Dermis blood vessel endothelial cell (primary cell): ENCODE results near the gene HRH1. TPM values are rescaled to one million over a fixed set of nuclear protein-coding genes. Genes with fewer than 3 reads are reported as not detected.
A peak's percentile ranks its signal among the peaks of the same experiment; 100 is the strongest.

Source experiments
- DNase-seq: peaks from one replicate; pipeline ENCODE4 v3.0.0; 2010
- total RNA-seq: library from RNA; depleted of rRNA; stranded (reverse); fragments of >200 nt; gene quantifications from 2 replicates; pipeline ENCODE4 v1.2.3, GENCODE V29; 2014

HRH1 gene
- total RNA-seq, 1 donor from 2014 or later = 6.1 TPM

DNA sequence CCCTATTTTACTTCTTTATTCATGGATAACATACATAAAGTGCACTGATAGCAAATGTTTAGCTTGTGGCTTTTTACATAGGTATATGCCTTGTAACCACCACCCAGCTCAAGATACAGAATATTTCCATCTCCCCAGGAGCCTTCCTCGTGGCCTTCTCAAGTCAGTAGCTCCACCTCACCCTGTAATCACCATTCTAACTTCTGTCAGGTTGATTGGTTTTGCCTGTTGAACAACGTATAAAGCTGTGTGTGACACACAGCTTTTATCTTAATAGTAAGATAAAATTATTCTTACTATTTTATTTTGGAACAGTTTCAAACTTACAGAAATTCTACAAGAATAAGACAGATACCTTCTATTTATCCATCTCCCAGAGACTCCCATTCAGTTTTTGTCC lies 131.2 kb downstream of the HRH1 start:
- no peak for DNase-seq

DNA sequence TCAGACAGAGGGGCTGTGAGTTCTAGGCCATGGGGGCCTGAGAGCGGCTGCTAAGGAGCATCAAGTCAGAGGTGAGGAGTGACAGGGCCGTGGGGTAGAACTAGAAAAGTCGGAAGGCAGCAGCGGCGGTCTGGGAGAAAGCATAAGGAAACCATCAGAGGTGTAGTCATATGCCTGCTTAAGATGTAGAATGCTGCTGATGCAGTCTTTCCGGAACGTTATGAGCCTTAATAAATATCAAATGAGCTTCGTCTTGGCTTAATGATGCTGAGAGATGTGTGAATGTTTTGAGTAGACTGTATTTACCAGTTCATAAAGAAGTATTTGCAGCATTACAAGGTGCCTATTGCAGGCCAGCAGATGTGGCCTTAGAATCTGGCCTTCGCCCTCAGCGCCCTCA lies 133.1 kb downstream of the HRH1 start:
- no peak for DNase-seq

DNA sequence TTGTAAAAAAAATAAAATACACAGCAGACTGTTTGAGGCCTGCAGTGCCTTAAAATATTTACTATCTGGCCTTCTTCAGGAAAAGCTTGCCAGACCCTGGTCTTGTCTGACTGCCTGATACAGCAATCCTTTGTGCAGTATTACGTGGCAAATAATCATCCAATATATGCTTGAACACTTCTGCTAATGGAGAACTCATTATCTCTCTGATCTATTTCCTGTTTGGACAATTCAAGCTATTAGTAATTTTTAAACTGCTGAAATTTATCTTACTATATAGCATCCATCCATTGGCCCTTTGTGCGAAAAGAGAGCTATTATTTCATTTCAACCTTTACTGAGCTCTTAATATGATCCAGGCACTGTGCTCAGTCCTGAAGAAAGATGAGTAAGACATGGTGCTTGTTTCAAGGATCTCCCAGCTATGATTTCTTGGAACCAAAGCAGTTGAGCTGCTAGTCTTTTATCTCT lies 133.8 kb downstream of the HRH1 start:
- DNase-seq = peak; percentile 35

DNA sequence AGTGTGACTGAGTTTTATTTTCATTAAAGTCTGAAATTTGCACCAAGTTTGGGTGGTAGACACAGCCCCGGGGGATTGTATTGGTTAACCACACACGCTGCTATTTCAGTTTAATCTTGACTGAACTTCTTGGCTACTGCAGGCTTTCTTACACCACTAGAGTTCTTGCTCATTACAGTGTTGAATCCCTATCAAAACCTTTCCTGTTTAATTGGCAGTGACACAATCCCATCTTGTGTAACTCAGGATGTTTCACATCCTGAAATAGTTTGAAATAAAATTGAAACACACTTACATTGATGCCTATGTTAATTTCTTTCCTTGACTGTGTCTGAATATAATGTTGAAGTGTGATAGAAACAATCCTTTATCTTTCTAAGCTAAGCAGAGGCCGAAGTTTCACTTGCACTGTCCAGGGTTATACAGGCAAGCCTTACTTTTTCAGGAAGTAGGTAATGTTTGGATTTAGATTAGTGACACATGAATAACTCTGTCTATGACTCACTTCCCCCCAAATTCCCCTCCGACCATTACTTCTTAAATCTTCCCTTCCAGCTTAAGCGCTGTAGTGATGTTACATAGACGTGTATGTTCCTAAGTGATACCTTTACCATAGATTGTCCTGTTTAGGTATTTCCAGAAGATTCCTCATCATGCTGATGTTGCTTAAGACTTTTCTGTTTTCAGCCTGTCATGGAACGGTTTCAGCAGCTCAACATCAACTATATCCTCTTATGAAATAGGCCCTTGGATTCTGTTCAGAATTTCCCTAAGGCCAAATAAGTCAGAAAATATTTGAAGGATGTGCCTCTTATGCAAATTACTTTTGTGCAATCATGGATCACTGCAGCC lies 134.7 kb downstream of the HRH1 start:
- DNase-seq = peak; percentile 89

DNA sequence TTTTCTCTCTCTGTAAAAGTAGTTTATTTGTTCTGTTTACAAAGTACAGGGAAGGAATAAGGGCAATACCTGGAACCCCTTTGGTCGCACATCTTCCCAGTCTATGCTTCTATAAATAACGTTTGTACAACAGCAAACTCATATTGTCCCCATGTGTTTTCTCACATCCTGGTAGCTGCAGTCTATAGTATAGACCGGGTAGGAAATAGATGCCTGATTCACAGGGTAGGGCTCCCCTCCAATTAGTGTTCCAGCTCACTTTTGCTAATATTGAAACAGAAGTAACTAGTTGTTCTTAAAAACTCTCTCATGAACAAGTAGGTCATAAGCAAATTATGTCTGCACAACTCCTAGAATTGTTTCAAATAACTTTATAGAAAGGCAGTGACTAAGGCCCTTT lies 135.6 kb downstream of the HRH1 start:
- DNase-seq = peak; percentile 20

DNA sequence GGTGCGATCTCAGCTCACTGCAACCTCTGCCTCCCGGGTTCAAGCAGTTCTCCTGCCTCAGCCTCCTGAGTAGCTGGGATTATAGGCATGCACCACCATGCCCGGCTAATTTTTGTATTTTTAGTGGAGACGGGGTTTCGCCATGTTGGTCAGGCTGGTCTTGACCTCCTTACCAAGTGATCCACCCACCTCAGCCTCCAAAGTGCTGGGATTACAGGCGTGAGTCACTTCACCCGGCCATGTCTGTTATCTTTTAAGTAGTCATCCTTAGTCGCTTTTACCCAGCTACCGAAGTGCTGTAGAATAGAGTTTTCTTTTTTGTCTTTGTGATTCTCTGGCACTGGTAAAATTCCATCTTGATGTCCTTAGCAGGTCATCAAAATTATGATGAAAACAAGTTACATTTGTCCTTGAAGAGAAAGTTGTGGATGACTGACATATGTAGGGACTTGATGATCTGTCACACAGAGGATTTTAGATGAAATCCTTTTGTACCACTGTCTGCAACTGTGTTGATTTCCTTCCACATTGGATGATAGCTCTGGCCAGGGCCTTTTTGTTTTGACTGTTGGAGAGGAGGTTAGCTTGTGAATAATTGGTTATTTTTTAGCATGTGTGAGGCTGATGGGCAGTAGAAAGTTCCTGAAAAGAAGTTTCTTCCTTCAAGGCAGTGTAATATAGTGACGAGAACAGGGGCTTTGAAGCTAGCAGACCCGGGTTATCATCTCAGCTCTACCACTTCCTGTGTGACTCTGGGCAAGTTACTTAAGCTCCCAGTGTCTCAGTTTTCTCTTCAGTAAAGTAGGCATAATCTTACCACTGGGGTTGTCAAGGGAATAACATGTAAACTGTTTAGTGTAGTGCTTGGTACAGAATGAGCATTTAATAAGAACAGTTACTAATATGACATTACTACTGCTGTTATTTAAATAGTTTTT lies 136.7 kb downstream of the HRH1 start:
- DNase-seq = peak; percentile 22

DNA sequence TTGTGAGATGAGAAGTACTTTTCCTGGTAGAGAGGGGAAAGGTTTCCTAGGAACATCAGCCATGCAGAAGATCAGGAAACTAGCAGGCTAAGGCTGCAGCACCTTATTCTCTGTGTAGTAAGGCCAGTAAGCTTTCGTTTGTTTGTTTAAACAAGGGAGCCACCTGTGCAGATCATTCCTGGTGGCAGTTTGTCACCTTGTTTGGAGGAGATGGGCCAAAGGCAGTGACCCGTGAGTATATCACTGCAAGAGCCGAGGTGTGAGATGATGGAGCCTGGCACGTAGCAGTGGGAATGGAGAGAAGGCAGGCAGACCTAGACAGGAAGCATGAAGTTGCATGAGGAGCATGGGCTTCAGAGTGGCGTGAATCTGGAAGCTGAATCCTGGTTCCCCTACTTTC lies 137.5 kb downstream of the HRH1 start:
- DNase-seq = no peak

DNA sequence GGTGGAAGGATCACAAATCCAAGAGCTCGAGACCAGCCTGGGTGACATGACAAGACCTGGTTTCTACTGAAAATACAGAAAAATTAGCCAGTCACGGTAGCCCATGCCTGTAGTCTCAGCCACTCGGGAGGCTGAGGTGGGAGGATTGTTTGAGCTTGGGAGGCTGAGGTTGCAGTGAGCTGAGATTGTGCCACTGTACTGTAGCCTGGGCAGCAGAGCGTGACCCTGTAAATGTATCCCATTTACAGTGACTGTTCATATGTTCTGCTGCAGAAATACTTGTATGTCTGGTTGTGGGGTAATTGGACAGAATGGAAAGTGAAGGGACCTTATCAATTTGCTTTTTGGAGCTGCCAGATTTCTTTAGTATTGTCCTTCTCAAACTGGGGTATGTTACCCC lies 142.8 kb downstream of the HRH1 start:
- DNase-seq = no peak

DNA sequence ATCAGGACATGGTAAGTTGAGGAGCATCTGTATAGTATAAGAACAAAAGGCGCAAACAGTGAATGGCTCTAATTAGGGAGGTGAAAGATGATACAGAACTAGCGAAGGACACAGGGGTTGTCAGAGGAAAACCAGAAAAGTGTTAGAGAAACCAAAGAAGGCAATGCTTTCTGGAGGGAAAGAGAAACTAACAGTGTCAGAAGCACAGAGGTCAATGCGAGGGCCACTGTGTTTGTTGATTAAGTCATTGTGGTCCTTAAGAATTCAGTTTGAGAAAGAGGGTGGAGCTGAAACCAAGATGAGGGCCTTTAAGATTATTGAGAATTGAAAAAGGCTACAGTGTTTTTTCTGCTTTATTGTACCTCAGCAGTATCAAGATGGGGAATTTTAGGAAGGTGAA lies 146.7 kb downstream of the HRH1 start:
- no peak for DNase-seq

DNA sequence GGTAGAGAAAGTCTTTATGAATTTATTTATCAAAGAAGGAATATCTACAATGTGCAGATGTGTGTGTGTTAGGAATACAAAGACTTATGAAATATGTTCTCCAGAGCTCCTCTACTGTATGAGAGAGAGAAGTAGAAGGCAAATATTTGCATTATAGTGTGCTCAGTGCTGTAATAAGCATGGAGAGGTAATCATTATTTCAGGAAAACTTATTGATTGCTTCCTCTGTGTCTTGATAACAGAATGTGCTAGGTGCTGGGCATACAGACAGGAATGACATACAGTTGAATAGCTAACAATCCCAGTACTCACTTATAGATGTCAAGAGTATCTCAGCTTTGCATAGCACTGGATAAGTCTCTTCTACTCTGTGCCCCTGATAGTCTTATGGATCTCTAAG lies 148.2 kb downstream of the HRH1 start:
- no peak for DNase-seq

DNA sequence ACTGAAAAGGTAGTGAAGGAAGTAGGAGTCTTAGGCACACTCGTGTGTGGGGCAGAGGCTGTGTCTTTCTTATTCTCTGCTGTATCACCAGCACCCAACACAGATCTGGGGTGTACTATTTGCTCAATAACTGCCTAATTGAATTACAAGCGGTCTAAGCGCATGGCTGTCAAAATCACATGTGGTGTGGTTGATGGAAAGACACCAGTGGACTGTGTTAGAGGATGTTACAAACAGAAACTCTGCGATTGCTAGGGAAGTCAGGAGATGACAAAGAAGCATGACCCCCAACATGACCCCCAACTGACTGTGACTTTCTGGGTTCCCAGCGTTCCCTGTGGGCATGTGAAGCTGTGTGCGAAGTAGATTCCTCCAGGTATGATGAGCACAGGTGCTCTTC lies 149.9 kb downstream of the HRH1 start:
- no peak for DNase-seq

DNA sequence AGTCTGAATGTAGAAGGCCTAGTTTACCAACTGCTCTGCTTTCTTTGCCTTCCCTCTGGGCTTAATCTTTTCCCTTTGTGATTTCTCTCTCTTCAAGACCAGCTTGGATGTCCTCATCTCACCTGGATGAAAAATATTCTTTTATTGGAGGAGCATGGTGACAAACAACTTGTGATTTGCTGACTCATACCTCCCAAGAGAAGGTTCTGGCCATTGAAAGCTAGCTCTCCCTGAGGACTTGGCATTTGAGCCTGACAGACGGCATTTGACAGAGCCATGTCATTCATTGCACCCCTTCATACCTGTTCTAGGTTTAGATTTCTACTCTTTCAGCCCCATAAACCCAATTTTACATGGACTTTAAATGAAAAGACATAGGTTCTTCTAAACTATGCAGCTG lies 151.2 kb downstream of the HRH1 start:
- DNase-seq = peak; percentile 42

DNA sequence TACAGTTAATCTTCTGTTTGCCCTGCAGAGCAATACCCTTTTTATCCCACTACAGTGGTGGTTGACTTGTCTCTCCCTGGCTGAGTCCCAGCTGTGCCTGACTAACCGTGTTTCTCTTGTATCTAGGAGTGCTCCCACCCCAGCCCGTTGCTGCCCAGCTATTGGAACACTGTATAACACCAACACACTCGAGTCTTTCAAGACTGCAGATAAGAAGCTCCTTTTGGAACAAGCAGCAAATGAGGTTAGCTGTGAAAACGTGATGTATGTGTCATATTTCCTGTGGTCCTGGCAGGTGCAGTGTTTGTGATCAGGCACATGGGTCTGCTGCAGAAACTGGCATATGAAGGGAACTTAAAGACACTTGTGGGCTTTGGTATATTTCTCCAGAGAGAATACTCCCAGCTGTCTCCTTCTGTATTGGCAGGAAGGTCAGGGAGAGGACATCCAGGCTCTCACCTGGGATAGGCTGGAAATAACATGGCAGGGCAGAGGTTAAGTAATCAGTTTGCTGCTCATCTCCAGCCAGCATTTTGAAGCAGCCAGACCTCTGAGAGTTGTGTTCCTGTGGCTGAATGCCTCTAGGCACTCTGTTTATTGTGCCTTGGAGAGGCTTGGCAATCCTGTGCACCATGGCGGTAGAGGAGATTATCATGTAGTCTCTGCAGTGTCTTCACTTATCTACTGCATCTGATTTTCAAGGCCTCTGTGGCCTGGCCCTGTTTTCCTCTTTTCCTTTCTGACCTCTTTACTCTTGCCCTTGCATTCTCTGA lies 152.7 kb downstream of the HRH1 start:
- DNase-seq = peak; percentile 78

DNA sequence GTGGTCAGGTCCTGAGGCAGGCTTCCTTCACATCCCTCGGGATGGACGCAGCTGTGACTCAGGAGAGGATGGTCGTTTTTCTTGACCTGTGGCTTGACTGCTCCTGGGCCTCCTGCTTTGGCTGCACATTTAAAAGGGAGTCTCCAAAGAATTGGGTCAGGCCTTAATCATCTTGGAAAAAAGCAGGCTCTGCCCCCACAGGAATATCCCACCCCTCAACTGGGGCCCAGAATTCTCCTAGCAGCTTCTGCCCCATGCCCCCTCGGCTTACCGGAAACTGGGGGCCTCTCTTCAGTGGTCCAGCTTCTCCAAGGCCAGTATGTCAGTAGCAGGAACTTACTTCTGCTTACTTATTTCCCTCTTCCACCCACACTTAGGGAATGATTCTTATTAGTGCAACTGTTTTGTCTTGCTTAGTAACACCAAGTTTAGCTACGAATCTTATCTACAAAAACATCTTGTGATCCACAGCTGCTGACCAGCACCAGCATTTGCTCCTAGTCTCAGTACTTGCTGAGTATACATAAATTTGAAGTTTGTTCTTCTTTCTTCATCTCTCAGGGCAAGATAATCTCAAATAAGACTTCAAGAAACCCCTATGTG lies 153.6 kb downstream of the HRH1 start:
- DNase-seq = no peak

DNA sequence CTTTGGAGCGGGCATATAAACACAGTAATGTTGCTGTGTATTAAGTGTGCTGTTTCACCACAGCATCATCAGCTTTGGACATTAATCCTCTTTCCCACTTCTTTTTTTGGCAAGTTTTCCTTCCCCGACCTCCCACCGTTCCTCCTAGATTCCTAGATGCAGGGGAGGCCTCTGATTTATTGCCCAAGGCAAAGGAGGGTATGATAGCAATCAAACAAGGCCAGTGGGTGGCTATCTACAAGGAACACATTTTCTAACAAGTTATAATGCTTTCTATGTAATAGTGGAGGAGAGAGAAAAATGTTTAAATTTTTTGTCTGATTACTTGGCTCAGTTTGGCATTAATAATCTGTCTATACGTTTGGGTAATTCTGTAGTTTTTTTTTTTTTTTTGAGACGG lies 156.0 kb downstream of the HRH1 start:
- no peak for DNase-seq

DNA sequence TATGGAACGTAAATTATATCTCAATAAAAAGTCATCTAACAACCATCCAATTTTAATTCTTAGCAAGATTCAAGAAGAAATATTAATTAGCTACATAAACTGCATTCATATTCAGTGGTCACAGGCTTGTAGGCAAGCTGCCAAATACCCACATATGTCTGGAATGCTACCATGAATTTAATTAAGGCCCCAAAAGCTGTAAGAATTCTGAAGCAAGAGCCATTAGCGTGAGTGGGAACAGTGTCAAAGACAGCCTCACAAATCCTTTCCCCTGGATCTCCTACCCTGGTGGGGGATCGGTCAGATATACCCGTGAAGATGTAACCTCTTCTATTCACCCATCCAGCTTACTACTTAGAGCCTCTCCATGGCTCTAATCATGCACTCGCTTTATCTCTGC lies 157.9 kb downstream of the HRH1 start:
- no peak for DNase-seq

Other genes starting within 250 kb of the HRH1 start
- under 0.01 TPM in 1 of 2 replicates, not detected in the other for gene SLC6A1, start 161.7 kb upstream of the HRH1 start, total RNA-seq
- 80.8 and 102 TPM in 2 replicates for gene ATG7, start 117.9 kb downstream of the HRH1 start, total RNA-seq